Spleen (tissue), 11 donors: ENCODE measurements around the gene ADARB2. TPM values are rescaled to one million over a fixed set of nuclear protein-coding genes. Genes with fewer than 3 reads are reported as not detected.

Experiments used
- DNase-seq: peaks from one replicate; pipeline ENCODE4 v3.0.0-alpha.2; 2020
- H3K27ac ChIP-seq, 8 donors: fragments of 200-600 bp; sonication (generic) in 7 of 8; 1 replicate in 4 of 8; 2 replicates in 4 of 8; pipeline versions ENCODE4 v1.5.0 to v1.8.0; 2016 to 2021; ENCODE audit warnings: inconsistent platforms in 4 of 8, mild to moderate bottlenecking in 4 of 8, moderate library complexity in 1 of 8
- H3K27me3 ChIP-seq, 7 donors: fragments of 200-600 bp; sonication (generic) in 6 of 7; replicated peaks in 1 of 7; 1 replicate in 4 of 7; 2 replicates in 3 of 7; pipeline versions ENCODE4 v1.5.0 to v1.8.0; 2016 to 2021; ENCODE audit warnings: inconsistent platforms in 3 of 7, mild to moderate bottlenecking in 1 of 7
- H3K36me3 ChIP-seq, 6 donors: fragments of 200-600 bp; sonication (generic) in 5 of 6; 1 replicate in 4 of 6; 2 replicates in 2 of 6; pipeline versions ENCODE4 v1.5.0 to v1.8.0; 2016 to 2021; ENCODE audit warnings: inconsistent platforms in 2 of 6
- H3K4me1 ChIP-seq, 6 donors: fragments of 200-600 bp; sonication (generic) in 5 of 6; 1 replicate in 3 of 6; 2 replicates in 3 of 6; pipeline versions ENCODE4 v1.5.0 to v1.8.0; 2016 to 2021; ENCODE audit warnings: inconsistent platforms in 3 of 6
- H3K4me3 ChIP-seq, 8 donors: fragments of 200-600 bp; sonication (generic) in 7 of 8; 1 replicate in 4 of 8; 2 replicates in 4 of 8; pipeline versions ENCODE4 v1.5.0 to v1.8.0; 2016 to 2021; ENCODE audit warnings: inconsistent platforms in 4 of 8, mild to moderate bottlenecking in 4 of 8, moderate library complexity in 2 of 8
- H3K9me3 ChIP-seq, 8 donors: fragments of 200-600 bp; sonication (generic) in 7 of 8; 1 replicate in 4 of 8; 2 replicates in 4 of 8; pipeline versions ENCODE4 v1.5.0 to v1.8.0; 2016 to 2021; ENCODE audit warnings: inconsistent platforms in 4 of 8
- CTCF ChIP-seq, 11 experiments: fragments of 200-600 bp in 7 of 11; fragments of 450-650 bp in 4 of 11; sonication (generic) in 4 of 11; IDR thresholded peaks in 8 of 11; conservative IDR thresholded peaks in 3 of 11; 1 replicate in 7 of 11; 2 replicates in 4 of 11; pipeline versions ENCODE4 v1.4.0 to v1.8.0; 2016 to 2021; ENCODE audit warnings: antibody characterized with exemption in 11 of 11, inconsistent platforms in 4 of 11, mild to moderate bottlenecking in 1 of 11
- POLR2A ChIP-seq, 3 donors: fragments of 450-650 bp; IDR thresholded peaks; one replicate each; pipeline ENCODE4 v1.5.1; 2017; ENCODE audit warnings: antibody characterized with exemption in 3 of 3, mild to moderate bottlenecking in 1 of 3
- POLR2AphosphoS5 ChIP-seq, 3 donors: sonication (generic); formaldehyde crosslinking; IDR thresholded peaks; one replicate each; pipeline ENCODE4 v1.5.1; 2017; ENCODE audit warnings: antibody characterized with exemption in 3 of 3
- WGBS, 5 donors: extraction: QIAGEN DNeasy Blood & Tissue Kit in 3 of 5; methylation state at CpG; one replicate each; pipeline versions ENCODE4 v1.1.5 to v1.1.7; 2013 to 2018; 5-methylcytosine and 5-hydroxymethylcytosine counted together
- intact Hi-C: fragments of 100-400 bp; cut with DNase I; formaldehyde crosslinking; loops from one replicate; pipeline ENCODE4 v1.15.0; 2023; ENCODE audit warnings: low total_unique reads
- polyA plus RNA-seq, 3 donors: library from polyadenylated mRNA; stranded (reverse); fragments of 200-250 nt; gene quantifications; one replicate each; pipeline ENCODE4 v1.2.1, GENCODE V29; 2013
- total RNA-seq, 7 donors: library from RNA; depleted of rRNA in 3 of 7; stranded (reverse); fragments of >200 nt in 3 of 7; fragmentation: NEBNext Ultra II Directional in 4 of 7; extraction: Animal tissue kit (Norgen Biotek cat#: 25700) in 4 of 7; gene quantifications; one replicate each; pipeline versions ENCODE4 v1.1.0 to v1.2.1, GENCODE V29; 2016 to 2021
- donor health status: healthy with polysubstance abuse.
- donor health status: DM: no; HTN: no; CAD: no; lungs with moderate emphysema.
- donor health status: DM: no; HTN: no; CAD: no.
- donor health status: Bipolar disorder and iron deficiency.
- donor health status: healthy.
- donor health status: DM: no; HTN: no; CAD: no.
- donor health status: DM: yes; HTN: yes; CAD: no.

Gene ADARB2
- total and polyA plus RNA-seq, 10 donors, result 0.05 to 8.1 (median 0.96) TPM

- Histone ChIP-seq H3K27me3 (peaks cover 0 to 31% (median 0%) of the 10 kb centered on the region in 7 donors), H3K36me3 (no peaks in the 10 kb centered on the region), H3K9me3 (no peaks in the 10 kb centered on the region), H3K4me1 (no peaks in the 10 kb centered on the region), H3K4me3 (no peak overlapping the region), H3K27ac (no peak overlapping the region)
- TF ChIP-seq POLR2A (IDR thresholded peaks at IDR 0.05), result no peak
- no peak for TF ChIP-seq CTCF (IDR thresholded peaks at IDR 0.05 in 8 of 11, conservative IDR thresholded peaks at IDR 0.05 in 3 of 11)
- TF ChIP-seq POLR2AphosphoS5 (IDR thresholded peaks at IDR 0.05), result no peak
- intact Hi-C loops, result no loop called here
- peak; percentile 20 for DNase-seq
- WGBS, 5 donors, result 69 to 77% (median 69%) methylated on average over 18 of the region's 18 CpGs
Measured at GRCh38 chr10:1629326-1630198, 107.8 kb downstream of the ADARB2 start.

GRCh38 chr10:1628757-1629156 lies 108.6 kb downstream of the ADARB2 start:
- TF ChIP-seq CTCF (IDR thresholded peaks at IDR 0.05 in 8 of 11, conservative IDR thresholded peaks at IDR 0.05 in 3 of 11), result no peak
- no peak for TF ChIP-seq POLR2AphosphoS5 (IDR thresholded peaks at IDR 0.05)
- TF ChIP-seq POLR2A (IDR thresholded peaks at IDR 0.05), result no peak
- DNase-seq, result no peak
- intact Hi-C loops, result no loop called here
- H3K4me3 ChIP-seq, result no peak overlapping the region
- no peaks in the 10 kb centered on the region for H3K36me3 ChIP-seq
- peaks cover 0 to 25% (median 0%) of the 10 kb centered on the region in 7 donors for H3K27me3 ChIP-seq
- no peaks in the 10 kb centered on the region for H3K4me1 ChIP-seq
- 77 to 87% (median 85%) methylated on average over 12 to 14 of the region's 14 CpGs for WGBS, 5 donors
- H3K27ac ChIP-seq, result no peak overlapping the region
- H3K9me3 ChIP-seq, result no peaks in the 10 kb centered on the region

- H3K4me1 ChIP-seq, result no peaks in the 10 kb centered on the region
- no peak overlapping the region for H3K4me3 ChIP-seq
- peaks cover 0 to 23% (median 0%) of the 10 kb centered on the region in 7 donors for H3K27me3 ChIP-seq
- no peaks in the 10 kb centered on the region for H3K9me3 ChIP-seq
- 78 to 85% (median 82%) methylated on average over 11 to 14 of the region's 14 CpGs for WGBS, 5 donors
- TF ChIP-seq POLR2A (IDR thresholded peaks at IDR 0.05) (no peak), POLR2AphosphoS5 (IDR thresholded peaks at IDR 0.05) (no peak), CTCF (IDR thresholded peaks at IDR 0.05 in 8 of 11, conservative IDR thresholded peaks at IDR 0.05 in 3 of 11) (no peak)
- intact Hi-C loops, result no loop called here
- H3K27ac ChIP-seq, result no peak overlapping the region
- no peak for DNase-seq
- no peaks in the 10 kb centered on the region for H3K36me3 ChIP-seq
Measured at GRCh38 chr10:1627945-1628344, 109.4 kb downstream of the ADARB2 start.

- Histone ChIP-seq H3K4me3 (no peak overlapping the region), H3K36me3 (no peaks in the 10 kb centered on the region), H3K9me3 (no peaks in the 10 kb centered on the region), H3K4me1 (no peaks in the 10 kb centered on the region), H3K27me3 (peaks cover 0 to 23% (median 0%) of the 10 kb centered on the region in 7 donors), H3K27ac (no peak overlapping the region)
- intact Hi-C loops, result no loop called here
- WGBS, 5 donors, result 86 to 93% (median 88%) methylated on average over 16 of the region's 16 CpGs
- TF ChIP-seq CTCF (IDR thresholded peaks at IDR 0.05 in 8 of 11, conservative IDR thresholded peaks at IDR 0.05 in 3 of 11), result no peak
- no peak for TF ChIP-seq POLR2A (IDR thresholded peaks at IDR 0.05)
- no peak for TF ChIP-seq POLR2AphosphoS5 (IDR thresholded peaks at IDR 0.05)
- DNase-seq, result no peak
Measured at GRCh38 chr10:1626835-1627234, 110.5 kb downstream of the ADARB2 start.
